Endothelial cell of umbilical vein (primary cell): Measurements from ENCODE around the gene PARVA.

Experiments
- EZH2 ChIP-seq: IDR thresholded peaks from 2 replicates; pipeline ENCODE4 v1.6.1; 2012; ENCODE audit warnings: borderline replicate concordance, low read depth, mild to moderate bottlenecking, moderate library complexity, low read length, inconsistent platforms; ENCODE audit not compliant: severe bottlenecking
- FOS ChIP-seq: IDR thresholded peaks from 2 replicates; pipeline ENCODE4 v1.6.1; 2011; ENCODE audit warnings: mild to moderate bottlenecking, low read length, moderate library complexity, borderline replicate concordance; ENCODE audit not compliant: insufficient read depth
- JUN ChIP-seq: IDR thresholded peaks from 2 replicates; pipeline ENCODE4 v1.6.1; 2011; ENCODE audit warnings: borderline replicate concordance, low read depth; ENCODE audit not compliant: insufficient read length, insufficient read depth
- MYC ChIP-seq: IDR thresholded peaks from one replicate; pipeline ENCODE4 v1.6.1; 2011; ENCODE audit warnings: mild to moderate bottlenecking, low read depth, low read length
- POLR2A ChIP-seq: IDR thresholded peaks from 2 replicates; pipeline ENCODE4 v1.6.1; 2012; ENCODE audit warnings: low read depth, mild to moderate bottlenecking, control low read depth, low read length
- POLR2AphosphoS5 ChIP-seq: IDR thresholded peaks from 2 replicates; pipeline ENCODE4 v1.6.1; 2012; ENCODE audit warnings: low read depth, mild to moderate bottlenecking, control low read depth, low read length, moderate library complexity; ENCODE audit not compliant: insufficient read depth
- TF ChIP-seq, protein P1 (sequence below): IDR thresholded peaks from 2 replicates; pipeline ENCODE4 v1.6.1; 2011; ENCODE audit not compliant: insufficient read depth, insufficient read length
- TF ChIP-seq, protein P2 (sequence below), 2 donors: IDR thresholded peaks; 1 replicate in 1 of 2; 2 replicates in 1 of 2; pipeline ENCODE4 v1.5.1; 2011; ENCODE audit warnings: low read length in 2 of 2, mild to moderate bottlenecking in 2 of 2, moderate library complexity in 2 of 2, control low read depth in 1 of 2, inconsistent platforms in 1 of 2, low read depth in 1 of 2; ENCODE audit not compliant: insufficient read depth in 1 of 2; ENCODE audit errors: extremely low read depth in 1 of 2

DNA sequence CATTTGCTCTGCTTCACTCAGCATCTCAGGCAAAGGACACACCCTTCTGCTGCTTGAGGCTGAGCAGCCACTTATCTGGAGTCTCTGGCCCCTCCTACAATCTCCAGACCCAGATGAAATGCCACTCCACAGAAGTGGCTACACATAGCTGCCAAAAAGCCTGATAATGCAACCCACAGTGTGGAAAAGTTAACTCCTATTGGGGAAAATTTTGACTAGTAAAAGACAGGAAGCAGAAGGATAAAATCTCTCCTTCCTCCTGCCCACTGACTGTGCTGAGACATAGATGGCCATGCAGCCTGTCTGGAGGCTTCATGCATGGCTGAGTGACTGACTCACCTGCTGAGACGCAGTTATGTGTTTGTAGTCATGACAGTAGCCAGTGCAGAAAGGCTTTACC lies 204.6 kb downstream of the PARVA start:
- TF ChIP-seq, protein P1, sequence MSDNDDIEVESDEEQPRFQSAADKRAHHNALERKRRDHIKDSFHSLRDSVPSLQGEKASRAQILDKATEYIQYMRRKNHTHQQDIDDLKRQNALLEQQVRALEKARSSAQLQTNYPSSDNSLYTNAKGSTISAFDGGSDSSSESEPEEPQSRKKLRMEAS, result no peak
- TF ChIP-seq JUN (no peak), FOS (no peak), EZH2 (no peak), MYC (no peak), POLR2A (no peak), POLR2AphosphoS5 (no peak)
- TF ChIP-seq, protein P2, sequence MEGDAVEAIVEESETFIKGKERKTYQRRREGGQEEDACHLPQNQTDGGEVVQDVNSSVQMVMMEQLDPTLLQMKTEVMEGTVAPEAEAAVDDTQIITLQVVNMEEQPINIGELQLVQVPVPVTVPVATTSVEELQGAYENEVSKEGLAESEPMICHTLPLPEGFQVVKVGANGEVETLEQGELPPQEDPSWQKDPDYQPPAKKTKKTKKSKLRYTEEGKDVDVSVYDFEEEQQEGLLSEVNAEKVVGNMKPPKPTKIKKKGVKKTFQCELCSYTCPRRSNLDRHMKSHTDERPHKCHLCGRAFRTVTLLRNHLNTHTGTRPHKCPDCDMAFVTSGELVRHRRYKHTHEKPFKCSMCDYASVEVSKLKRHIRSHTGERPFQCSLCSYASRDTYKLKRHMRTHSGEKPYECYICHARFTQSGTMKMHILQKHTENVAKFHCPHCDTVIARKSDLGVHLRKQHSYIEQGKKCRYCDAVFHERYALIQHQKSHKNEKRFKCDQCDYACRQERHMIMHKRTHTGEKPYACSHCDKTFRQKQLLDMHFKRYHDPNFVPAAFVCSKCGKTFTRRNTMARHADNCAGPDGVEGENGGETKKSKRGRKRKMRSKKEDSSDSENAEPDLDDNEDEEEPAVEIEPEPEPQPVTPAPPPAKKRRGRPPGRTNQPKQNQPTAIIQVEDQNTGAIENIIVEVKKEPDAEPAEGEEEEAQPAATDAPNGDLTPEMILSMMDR (IDR thresholded peaks at IDR 0.05; ENCODE audit: extremely low read depth in 1 of 2, insufficient read depth in 1 of 2, low read depth in 1 of 2, low read length in 2 of 2), result no peak
